ENCODE data around the gene NBR1. TPM values are rescaled to one million over a fixed set of nuclear protein-coding genes. Genes with fewer than 3 reads are reported as not detected.
"Not testable (repeated sequence)": the region's sequence is repeated elsewhere in the genome, so short reads cannot be mapped to it uniquely, and the experiment has no call there.

The NBR1 gene
- polyA plus RNA-seq, 1 experiment = 107 TPM

GRCh38 chr17:43135454-43135819 lies 35.6 kb upstream of the NBR1 start:
- no peak for DNase-seq (ENCODE audit: low read depth, low spot score)
- H3K27ac ChIP-seq (ENCODE audit: low read depth, low read length) = no peak overlapping the region
- H3K27me3 ChIP-seq (ENCODE audit: control insufficient read depth, insufficient read depth, low read length) = no peaks in the 10 kb centered on the region
- ChIA-PET CTCF (no interaction called here), POLR2A (no interaction called here)
- H3K4me3 ChIP-seq (ENCODE audit: low read depth, low read length) = no peak overlapping the region
- TF ChIP-seq CTCF (IDR thresholded peaks at IDR 0.05; ENCODE audit: low read depth, low read length) = no peak
- no peaks in the 10 kb centered on the region; the same call in 1 of the 2 replicates for H3K9me3 ChIP-seq (ENCODE audit: control insufficient read depth, insufficient read depth, low read length)

- CTCF ChIA-PET; H3K4me3 ChIP-seq (ENCODE audit: low read depth, low read length); POLR2A ChIA-PET; H3K27me3 ChIP-seq (ENCODE audit: control insufficient read depth, insufficient read depth, low read length); H3K27ac ChIP-seq (ENCODE audit: low read depth, low read length); H3K9me3 ChIP-seq (ENCODE audit: control insufficient read depth, insufficient read depth, low read length); DNase-seq (ENCODE audit: low read depth, low spot score): not testable (repeated sequence)
Observed at GRCh38 chr17:43136574-43136973, 34.4 kb upstream of the NBR1 start.

- POLR2A ChIA-PET; H3K4me3 ChIP-seq (ENCODE audit: low read depth, low read length); DNase-seq (ENCODE audit: low read depth, low spot score); CTCF ChIA-PET; H3K9me3 ChIP-seq (ENCODE audit: control insufficient read depth, insufficient read depth, low read length); H3K27ac ChIP-seq (ENCODE audit: low read depth, low read length); H3K27me3 ChIP-seq (ENCODE audit: control insufficient read depth, insufficient read depth, low read length): not testable (repeated sequence)
Observed at GRCh38 chr17:43138531-43138930, 32.5 kb upstream of the NBR1 start.

- no peak for TF ChIP-seq CTCF (IDR thresholded peaks at IDR 0.05; ENCODE audit: low read depth, low read length)
- Histone ChIP-seq H3K9me3 (ENCODE audit: control insufficient read depth, insufficient read depth, low read length) (no peaks in the 10 kb centered on the region; the same call in 1 of the 2 replicates), H3K27ac (ENCODE audit: low read depth, low read length) (no peak overlapping the region), H3K4me3 (ENCODE audit: low read depth, low read length) (no peak overlapping the region), H3K27me3 (ENCODE audit: control insufficient read depth, insufficient read depth, low read length) (no peaks in the 10 kb centered on the region)
- ChIA-PET CTCF (no interaction called here), POLR2A (no interaction called here)
- DNase-seq (ENCODE audit: low read depth, low spot score) = no peak
Observed at GRCh38 chr17:43140396-43141332, 30.4 kb upstream of the NBR1 start.

GRCh38 chr17:43142153-43142552 lies 28.9 kb upstream of the NBR1 start:
- Histone ChIP-seq H3K4me3 (ENCODE audit: low read depth, low read length) (no peak overlapping the region), H3K27ac (ENCODE audit: low read depth, low read length) (no peak overlapping the region), H3K27me3 (ENCODE audit: control insufficient read depth, insufficient read depth, low read length) (no peaks in the 10 kb centered on the region), H3K9me3 (ENCODE audit: control insufficient read depth, insufficient read depth, low read length) (no peaks in the 10 kb centered on the region; the same call in 1 of the 2 replicates)
- ChIA-PET POLR2A (interaction anchor here (0.8 kb wide), 1 partner anchor 70 kb away, joined by 3 read pairs; no protein-coding TSS in a partner anchor), CTCF (no interaction called here)
- no peak for TF ChIP-seq CTCF (IDR thresholded peaks at IDR 0.05; ENCODE audit: low read depth, low read length)
- no peak for DNase-seq (ENCODE audit: low read depth, low spot score)

- TF ChIP-seq CTCF (IDR thresholded peaks at IDR 0.05; ENCODE audit: low read depth, low read length) = no peak
- no peak overlapping the region for H3K27ac ChIP-seq (ENCODE audit: low read depth, low read length)
- CTCF ChIA-PET = no interaction called here
- H3K27me3 ChIP-seq (ENCODE audit: control insufficient read depth, insufficient read depth, low read length) = no peaks in the 10 kb centered on the region
- no peak overlapping the region for H3K4me3 ChIP-seq (ENCODE audit: low read depth, low read length)
- H3K9me3 ChIP-seq (ENCODE audit: control insufficient read depth, insufficient read depth, low read length) = no peaks in the 10 kb centered on the region; the same call in 1 of the 2 replicates
- no peak for DNase-seq (ENCODE audit: low read depth, low spot score)
- POLR2A ChIA-PET = no interaction called here
Observed at GRCh38 chr17:43143201-43143600, 27.8 kb upstream of the NBR1 start.

All from AG04450 (cell line).